PC-9 (cell line): ENCODE results near the gene ETV7.

ENCODE experiments used
- EZH2 ChIP-seq: fragments of 200-600 bp; sonication (generic); IDR thresholded peaks from 2 replicates; pipeline ENCODE4 v1.8.0; 2017; ENCODE audit warnings: antibody characterized with exemption, low read depth
- TF ChIP-seq, protein P1 (sequence below): fragments of 200-600 bp; sonication (generic); conservative IDR thresholded peaks from 2 replicates; pipeline ENCODE4 v1.6.1; 2017; ENCODE audit warnings: mixed run types, antibody characterized with exemption, mild to moderate bottlenecking, moderate library complexity

DNA sequence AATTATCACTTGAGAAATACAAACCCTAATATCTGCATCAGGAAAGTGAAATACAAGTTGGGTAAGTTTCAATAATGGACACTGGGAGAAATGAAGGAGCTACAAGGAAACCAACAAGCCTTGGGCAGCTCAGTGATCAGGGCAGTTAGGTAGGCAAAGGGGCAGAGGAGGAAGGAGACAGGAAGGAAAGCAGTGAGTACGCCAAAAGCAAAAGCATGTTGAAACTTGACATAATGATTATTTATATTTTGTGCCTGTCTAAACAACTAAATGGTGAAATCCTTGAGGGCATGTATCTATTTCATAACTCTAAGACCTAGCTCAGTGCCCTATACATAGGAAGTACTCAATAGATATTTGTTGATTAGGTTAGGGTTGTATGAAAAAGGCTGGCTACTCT, 31.8 kb upstream of the ETV7 start:
- no peak for TF ChIP-seq EZH2
- TF ChIP-seq, protein P1, sequence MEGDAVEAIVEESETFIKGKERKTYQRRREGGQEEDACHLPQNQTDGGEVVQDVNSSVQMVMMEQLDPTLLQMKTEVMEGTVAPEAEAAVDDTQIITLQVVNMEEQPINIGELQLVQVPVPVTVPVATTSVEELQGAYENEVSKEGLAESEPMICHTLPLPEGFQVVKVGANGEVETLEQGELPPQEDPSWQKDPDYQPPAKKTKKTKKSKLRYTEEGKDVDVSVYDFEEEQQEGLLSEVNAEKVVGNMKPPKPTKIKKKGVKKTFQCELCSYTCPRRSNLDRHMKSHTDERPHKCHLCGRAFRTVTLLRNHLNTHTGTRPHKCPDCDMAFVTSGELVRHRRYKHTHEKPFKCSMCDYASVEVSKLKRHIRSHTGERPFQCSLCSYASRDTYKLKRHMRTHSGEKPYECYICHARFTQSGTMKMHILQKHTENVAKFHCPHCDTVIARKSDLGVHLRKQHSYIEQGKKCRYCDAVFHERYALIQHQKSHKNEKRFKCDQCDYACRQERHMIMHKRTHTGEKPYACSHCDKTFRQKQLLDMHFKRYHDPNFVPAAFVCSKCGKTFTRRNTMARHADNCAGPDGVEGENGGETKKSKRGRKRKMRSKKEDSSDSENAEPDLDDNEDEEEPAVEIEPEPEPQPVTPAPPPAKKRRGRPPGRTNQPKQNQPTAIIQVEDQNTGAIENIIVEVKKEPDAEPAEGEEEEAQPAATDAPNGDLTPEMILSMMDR = no peak
